Gastrocnemius medialis (tissue), 4 donors: ENCODE data around the gene LDLRAD4. TPM values are rescaled to one million over a fixed set of nuclear protein-coding genes. Genes with fewer than 3 reads are reported as not detected.

Source experiments
- ATAC-seq, 2 donors: fragments of 150-250 bp; one replicate each; pipeline ENCODE4 v1.9.1; 2016
- DNase-seq, 2 donors: peaks; one replicate each; pipeline ENCODE4 v3.0.0-alpha.2; 2019
- H3K27ac ChIP-seq, 4 donors: fragments of 200-600 bp; sonication (generic); 1 replicate in 1 of 4; 2 replicates in 3 of 4; pipeline ENCODE4 v1.5.1; 2016 to 2018; ENCODE audit warnings: mild to moderate bottlenecking in 2 of 4, moderate library complexity in 1 of 4
- H3K27me3 ChIP-seq, 3 donors: fragments of 200-600 bp; sonication (generic) in 2 of 3; 1 replicate in 1 of 3; 2 replicates in 2 of 3; pipeline versions ENCODE4 v1.5.1 to v1.6.0; 2016 to 2019; ENCODE audit warnings: mild to moderate bottlenecking in 1 of 3, moderate library complexity in 1 of 3
- H3K36me3 ChIP-seq, 2 donors: fragments of 200-600 bp; sonication (generic) in 1 of 2; one replicate each; pipeline ENCODE4 v1.5.1; 2017 to 2018
- H3K4me1 ChIP-seq, 2 donors: fragments of 200-600 bp; sonication (generic) in 1 of 2; one replicate each; pipeline ENCODE4 v1.5.1; 2016 to 2017; ENCODE audit warnings: mild to moderate bottlenecking in 2 of 2
- H3K4me3 ChIP-seq, 4 donors: fragments of 200-600 bp; sonication (generic) in 3 of 4; 1 replicate in 1 of 4; 2 replicates in 3 of 4; pipeline ENCODE4 v1.5.1; 2016 to 2019; ENCODE audit warnings: mild to moderate bottlenecking in 2 of 4
- H3K9me3 ChIP-seq, 3 donors: fragments of 200-600 bp; sonication (generic) in 2 of 3; 1 replicate in 1 of 3; 2 replicates in 2 of 3; pipeline ENCODE4 v1.5.1; 2016 to 2019
- CTCF ChIP-seq, 5 experiments: fragments of 450-650 bp in 3 of 5; fragments of 200-600 bp in 2 of 5; sonication (generic) in 2 of 5; IDR thresholded peaks in 4 of 5; conservative IDR thresholded peaks in 1 of 5; 1 replicate in 4 of 5; 2 replicates in 1 of 5; pipeline ENCODE4 v1.5.1; 2016 to 2019; ENCODE audit warnings: antibody characterized with exemption in 5 of 5, mild to moderate bottlenecking in 3 of 5, moderate library complexity in 3 of 5
- POLR2A ChIP-seq, 2 donors: fragments of 450-650 bp; IDR thresholded peaks; one replicate each; pipeline ENCODE4 v1.6.1; 2017; ENCODE audit warnings: antibody characterized with exemption in 2 of 2, mild to moderate bottlenecking in 2 of 2, moderate library complexity in 2 of 2
- in situ Hi-C, 4 donors: fragments of 200-750 bp; cut with MboI; loops; one replicate each; pipeline versions ENCODE4 v1.15.0 to v1.8.0; 2017; ENCODE audit warnings: low sequenced_read_pairs in 4 of 4
- intact Hi-C: fragments of 100-400 bp; cut with DNase I; formaldehyde crosslinking; loops from one replicate; pipeline ENCODE4 v1.15.1; 2023; ENCODE audit warnings: low total_unique reads
- total RNA-seq, 4 donors: library from RNA; depleted of rRNA; stranded (reverse); fragments of >200 nt; gene quantifications; one replicate each; pipeline versions ENCODE4 v1.1.0 to v1.2.3, GENCODE V29; 2016

Gene LDLRAD4
- total RNA-seq, 4 donors from 2014 or later, result 3.9 to 11.1 (median 6.5) TPM

- H3K36me3 ChIP-seq, result no peaks in the 10 kb centered on the region
- H3K4me3 ChIP-seq, result no peak overlapping the region
- no peaks in the 10 kb centered on the region for H3K9me3 ChIP-seq
- ATAC-seq, result no peak
- no peak for DNase-seq
- no peaks in the 10 kb centered on the region for H3K27me3 ChIP-seq
- in situ Hi-C loops, result no loop called here
- intact Hi-C loops, result no loop called here
- TF ChIP-seq CTCF (IDR thresholded peaks at IDR 0.05 in 4 of 5, conservative IDR thresholded peaks at IDR 0.05 in 1 of 5) (no peak), POLR2A (IDR thresholded peaks at IDR 0.05) (no peak)
- no peak overlapping the region for H3K27ac ChIP-seq
- H3K4me1 ChIP-seq, result peaks cover 3 to 5% of the 10 kb centered on the region in 2 donors
Measured at GRCh38 chr18:13584825-13585224, 366.3 kb downstream of the LDLRAD4 start.

GRCh38 chr18:13585379-13586153 is 367.0 kb downstream of the LDLRAD4 start:
- H3K9me3 ChIP-seq, result no peaks in the 10 kb centered on the region
- no peak for DNase-seq
- no peaks in the 10 kb centered on the region for H3K4me1 ChIP-seq
- TF ChIP-seq CTCF (IDR thresholded peaks at IDR 0.05 in 4 of 5, conservative IDR thresholded peaks at IDR 0.05 in 1 of 5), result no peak
- no peak overlapping the region for H3K4me3 ChIP-seq
- H3K27ac ChIP-seq, result no peak overlapping the region
- no peaks in the 10 kb centered on the region for H3K27me3 ChIP-seq
- H3K36me3 ChIP-seq, result no peaks in the 10 kb centered on the region
- intact Hi-C loops (no loop called here), in situ Hi-C loops (no loop called here)
- no peak for ATAC-seq

DNA sequence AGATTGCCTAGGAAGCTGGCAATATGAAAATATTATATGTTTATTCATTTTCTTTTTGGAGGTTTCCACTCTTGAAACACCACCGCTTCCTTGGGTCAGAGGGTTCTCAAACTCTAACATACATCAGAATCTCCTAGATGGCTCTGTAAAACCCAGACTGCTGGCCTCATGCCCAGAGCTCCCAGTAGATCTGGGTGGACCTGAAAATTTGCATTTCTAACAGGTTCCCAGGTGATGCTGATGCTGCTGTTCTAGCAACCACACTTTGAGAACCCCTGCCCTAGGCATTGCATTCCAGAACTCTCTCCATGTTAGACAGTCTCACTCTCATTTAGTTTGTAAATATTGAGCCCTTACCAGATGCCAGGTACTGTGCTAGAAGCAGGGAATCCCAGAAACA is 368.4 kb downstream of the LDLRAD4 start:
- Histone ChIP-seq H3K4me3 (no peak overlapping the region), H3K36me3 (no peaks in the 10 kb centered on the region), H3K27me3 (no peaks in the 10 kb centered on the region), H3K9me3 (no peaks in the 10 kb centered on the region), H3K27ac (no peak overlapping the region), H3K4me1 (peaks cover 0 to 4% of the 10 kb centered on the region in 2 donors)
- no peak for DNase-seq
- no peak for ATAC-seq
- in situ Hi-C loops, result no loop called here
- TF ChIP-seq POLR2A (IDR thresholded peaks at IDR 0.05) (no peak), CTCF (IDR thresholded peaks at IDR 0.05 in 4 of 5, conservative IDR thresholded peaks at IDR 0.05 in 1 of 5) (no peak)
- intact Hi-C loops, result no loop called here

- no peak for DNase-seq
- Histone ChIP-seq H3K27ac (no peak overlapping the region), H3K27me3 (no peaks in the 10 kb centered on the region), H3K4me1 (peaks cover 0 to 4% of the 10 kb centered on the region in 2 donors), H3K4me3 (no peak overlapping the region), H3K36me3 (no peaks in the 10 kb centered on the region), H3K9me3 (no peaks in the 10 kb centered on the region)
- in situ Hi-C loops, result no loop called here
- no peak for ATAC-seq
- no peak for TF ChIP-seq POLR2A (IDR thresholded peaks at IDR 0.05)
- intact Hi-C loops, result no loop called here
Measured at GRCh38 chr18:13587477-13587876, 368.9 kb downstream of the LDLRAD4 start.

DNA sequence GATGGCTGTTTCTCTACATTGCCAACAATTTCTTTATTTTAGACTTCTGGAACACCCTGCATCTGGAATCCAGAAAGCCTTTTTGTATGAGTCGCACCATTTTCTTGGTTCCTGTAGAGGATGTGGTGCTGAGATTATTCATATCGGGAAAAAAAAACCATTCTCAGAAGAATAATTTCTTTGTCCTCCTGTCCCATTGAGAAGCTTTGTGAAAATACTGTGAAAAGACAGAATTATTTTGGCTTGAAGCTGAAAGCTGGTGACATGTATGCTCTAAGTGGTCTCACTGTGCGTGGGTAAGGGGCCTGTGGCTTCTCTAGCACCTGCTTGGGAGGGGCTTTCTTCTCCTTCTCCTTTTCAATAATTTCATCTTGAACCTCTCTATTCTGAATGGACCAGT is 369.4 kb downstream of the LDLRAD4 start:
- Histone ChIP-seq H3K4me1 (peaks cover 0 to 4% of the 10 kb centered on the region in 2 donors), H3K27ac (no peak overlapping the region), H3K27me3 (no peaks in the 10 kb centered on the region), H3K9me3 (no peaks in the 10 kb centered on the region), H3K36me3 (no peaks in the 10 kb centered on the region), H3K4me3 (no peak overlapping the region)
- intact Hi-C loops, result no loop called here
- no peak for DNase-seq
- in situ Hi-C loops, result no loop called here
- TF ChIP-seq CTCF (IDR thresholded peaks at IDR 0.05 in 4 of 5, conservative IDR thresholded peaks at IDR 0.05 in 1 of 5), result no peak
- TF ChIP-seq POLR2A (IDR thresholded peaks at IDR 0.05), result no peak
- ATAC-seq, result no peak
